GM18909 (cell line): ENCODE measurements around the gene RHEX.
A peak's percentile ranks its signal among the peaks of the same experiment; 100 is the strongest.
"Not testable (repeated sequence)": the region's sequence is repeated elsewhere in the genome, so short reads cannot be mapped to it uniquely, and the experiment has no call there.

Experiments
- ATAC-seq: cut with Tn5 transposase; IDR thresholded peaks from one replicate; pipeline ENCODE4 v1.9.1; 2021; ENCODE audit warnings: mild to moderate bottlenecking; ENCODE audit not compliant: unreplicated experiment, poor library complexity

RHEX gene, protein sequence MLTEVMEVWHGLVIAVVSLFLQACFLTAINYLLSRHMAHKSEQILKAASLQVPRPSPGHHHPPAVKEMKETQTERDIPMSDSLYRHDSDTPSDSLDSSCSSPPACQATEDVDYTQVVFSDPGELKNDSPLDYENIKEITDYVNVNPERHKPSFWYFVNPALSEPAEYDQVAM

DNA sequence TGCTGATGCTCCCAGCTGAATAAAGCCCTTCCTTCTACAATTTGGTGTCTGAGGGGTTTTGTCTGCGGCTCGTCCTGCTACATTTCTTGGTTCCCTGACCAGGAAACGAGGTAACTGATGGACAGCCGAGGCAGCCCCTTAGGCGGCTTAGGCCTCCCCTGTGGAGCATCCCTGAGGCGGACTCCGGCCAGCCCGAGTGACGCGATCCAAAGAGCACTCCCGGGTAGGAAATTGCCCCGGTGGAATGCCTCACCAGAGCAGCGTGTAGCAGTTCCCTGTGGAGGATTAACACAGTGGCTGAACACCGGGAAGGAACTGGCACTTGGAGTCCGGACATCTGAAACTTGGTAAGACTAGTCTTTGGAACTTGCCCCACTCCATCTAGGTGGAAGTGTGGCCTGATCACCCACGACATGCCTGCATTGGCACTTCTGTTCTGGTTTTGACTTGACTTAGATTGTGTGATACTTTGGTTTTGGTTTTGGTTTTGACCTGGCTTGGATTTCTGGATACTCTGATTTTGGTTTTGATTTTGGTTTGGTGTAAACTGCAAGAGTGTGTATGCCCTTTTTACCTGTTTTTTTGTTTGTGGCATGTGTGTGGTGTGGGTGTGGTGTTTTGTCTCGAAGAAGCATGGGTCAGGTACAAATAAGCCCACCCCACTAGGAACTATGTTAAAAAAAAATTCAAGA, at the start of gene RHEX:
Gene RHEX (plus strand): TSS at position 255 of the 692 bp plus-strand sequence. CDS start 44,656 bp downstream, outside the sequence.
- ATAC-seq: not testable (repeated sequence)

DNA sequence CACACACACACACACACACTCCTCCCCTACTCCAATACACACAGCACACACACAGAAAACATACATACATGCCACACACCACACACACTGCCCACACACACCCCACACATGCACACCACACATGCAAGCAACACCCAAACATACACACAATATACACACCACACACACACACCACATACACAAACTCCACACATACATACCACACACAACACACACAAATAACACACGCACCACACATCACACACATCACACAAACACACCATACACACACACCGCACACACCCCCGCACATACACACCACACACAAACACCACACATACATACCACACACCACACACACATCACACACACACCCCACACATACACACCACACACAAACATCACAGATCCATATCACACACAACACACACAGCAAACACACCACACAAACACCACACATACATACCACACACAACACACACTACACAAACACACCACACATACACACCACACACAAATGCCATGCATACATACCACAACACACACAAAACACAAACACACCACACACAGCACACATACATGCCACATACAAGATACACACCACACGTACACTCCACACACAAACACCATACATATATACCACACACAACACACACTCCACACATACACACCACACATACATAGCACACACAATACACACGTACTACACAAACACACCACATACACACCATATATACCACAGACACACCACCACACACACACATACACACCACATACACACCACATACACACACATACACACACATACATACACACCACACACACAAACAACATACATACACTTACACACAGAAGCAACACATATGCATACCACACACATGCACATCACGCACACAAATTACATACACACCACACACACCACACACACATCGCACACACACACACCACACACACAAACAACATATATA, 48.8 kb upstream of the RHEX start:
- ATAC-seq: no peak

DNA sequence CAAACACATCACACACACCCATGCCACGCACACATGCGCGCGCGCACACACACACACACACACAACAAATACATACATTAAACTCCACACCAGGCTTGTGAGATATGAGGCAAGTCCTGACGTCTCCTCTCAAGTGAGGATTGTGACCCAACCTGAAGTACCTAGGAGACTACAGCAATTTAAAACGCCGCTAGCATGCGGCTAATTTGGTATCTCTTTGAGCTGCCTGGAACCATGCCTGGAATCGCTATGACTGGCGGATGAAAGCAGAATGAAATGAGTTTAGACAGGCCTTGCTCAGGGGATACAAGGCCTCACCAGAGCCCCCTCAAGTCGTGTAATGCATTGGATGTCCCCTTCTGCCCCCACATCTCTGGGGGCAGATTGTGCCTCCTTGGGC, 48.1 kb upstream of the RHEX start:
- ATAC-seq: no peak

DNA sequence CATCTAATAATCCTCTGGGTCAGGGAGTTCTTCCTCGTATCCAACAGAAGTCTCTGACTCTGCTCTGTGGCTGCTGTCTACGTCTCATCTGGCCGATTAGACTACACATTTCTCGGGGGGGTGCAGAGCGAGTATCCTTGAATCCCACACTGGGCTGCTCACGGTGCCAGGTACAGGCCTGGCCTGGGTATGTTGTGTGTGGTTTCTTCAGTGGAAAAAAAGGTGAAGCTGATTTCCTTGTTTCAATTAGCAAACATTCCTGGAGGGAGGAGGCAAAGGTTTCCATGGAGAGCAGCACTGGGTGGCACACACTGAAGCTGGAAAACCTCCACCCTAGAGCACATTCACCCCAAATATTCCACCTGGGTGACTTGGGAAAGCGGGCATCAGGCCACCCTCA, 47.7 kb upstream of the RHEX start:
- no peak for ATAC-seq

DNA sequence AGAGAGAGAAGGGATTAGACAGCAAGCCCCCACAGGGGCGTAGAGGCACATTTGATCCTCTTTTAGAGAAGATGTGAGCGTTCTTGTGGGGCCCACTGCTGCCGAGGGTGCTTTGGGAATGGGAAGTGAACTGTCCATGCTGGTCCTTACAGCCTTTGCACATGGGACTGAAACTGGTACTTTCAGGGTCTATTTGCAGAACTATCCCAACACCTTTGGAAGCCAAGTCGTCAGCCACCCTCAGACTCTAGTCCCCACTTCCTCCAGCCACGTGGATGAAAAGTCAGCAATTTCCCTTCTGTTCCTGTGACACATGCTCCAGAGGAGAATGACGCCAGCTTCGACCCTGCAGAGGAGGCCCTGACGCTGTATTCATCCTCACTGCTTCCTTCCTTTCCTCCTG, 47.2 kb upstream of the RHEX start:
- ATAC-seq: no peak

DNA sequence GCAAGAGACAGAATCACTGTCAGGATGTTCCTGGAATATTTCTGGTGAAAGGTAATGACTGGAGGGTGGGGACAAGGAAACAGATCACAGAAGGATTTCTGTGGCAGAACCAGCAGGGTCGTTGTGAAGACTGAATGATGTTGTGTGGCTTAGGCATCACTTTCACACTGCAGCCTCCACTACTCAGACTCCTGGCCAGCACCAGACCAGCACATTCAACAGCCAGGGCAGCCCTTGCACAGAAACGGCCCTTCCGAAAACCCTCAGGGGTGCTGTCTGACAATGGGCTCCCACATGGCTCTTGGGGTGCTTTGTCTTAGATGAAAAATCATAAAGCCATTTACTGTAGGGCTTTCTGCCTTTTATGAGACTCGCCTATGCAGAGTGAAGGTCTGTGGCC, 46.0 kb upstream of the RHEX start:
- ATAC-seq: no peak

DNA sequence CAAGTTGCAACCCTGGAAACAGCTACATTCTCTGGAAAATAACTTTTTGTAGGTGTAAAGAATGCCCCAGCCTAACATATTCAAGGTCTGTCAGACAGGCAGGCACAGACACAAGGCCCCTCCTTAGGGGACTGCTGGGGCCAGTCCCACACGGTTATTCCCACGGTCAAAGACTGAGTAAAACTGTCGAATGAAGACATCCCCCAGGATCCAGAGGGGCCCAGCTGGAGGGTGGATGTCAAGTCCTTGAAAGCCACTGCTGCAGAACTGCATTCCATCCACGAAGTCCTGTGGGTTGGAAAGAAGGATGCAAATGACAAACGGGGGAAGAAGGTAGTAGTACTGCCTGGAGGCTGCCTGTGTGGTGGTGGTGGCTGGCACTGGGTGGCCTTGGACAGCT, 42.9 kb upstream of the RHEX start:
- no peak for ATAC-seq

DNA sequence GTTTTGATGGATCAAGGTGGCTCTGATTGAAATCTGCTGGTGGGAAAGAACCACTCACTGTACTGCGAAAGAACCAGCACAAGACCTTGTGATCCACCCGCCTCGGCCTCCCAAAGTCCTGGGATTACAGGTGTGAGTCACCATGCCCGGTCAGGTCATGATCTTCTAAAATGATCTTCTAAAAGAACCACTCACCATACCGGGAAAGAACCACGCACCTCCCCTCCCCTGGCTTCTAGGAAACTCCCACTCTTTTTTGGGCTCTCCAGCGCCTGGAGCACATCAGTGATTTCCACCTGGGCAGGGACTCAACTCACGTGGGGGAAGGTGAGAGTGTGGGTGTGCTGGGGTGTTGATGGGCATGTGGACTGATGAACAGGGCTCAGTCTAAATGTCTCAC, 41.9 kb upstream of the RHEX start:
- ATAC-seq: no peak

DNA sequence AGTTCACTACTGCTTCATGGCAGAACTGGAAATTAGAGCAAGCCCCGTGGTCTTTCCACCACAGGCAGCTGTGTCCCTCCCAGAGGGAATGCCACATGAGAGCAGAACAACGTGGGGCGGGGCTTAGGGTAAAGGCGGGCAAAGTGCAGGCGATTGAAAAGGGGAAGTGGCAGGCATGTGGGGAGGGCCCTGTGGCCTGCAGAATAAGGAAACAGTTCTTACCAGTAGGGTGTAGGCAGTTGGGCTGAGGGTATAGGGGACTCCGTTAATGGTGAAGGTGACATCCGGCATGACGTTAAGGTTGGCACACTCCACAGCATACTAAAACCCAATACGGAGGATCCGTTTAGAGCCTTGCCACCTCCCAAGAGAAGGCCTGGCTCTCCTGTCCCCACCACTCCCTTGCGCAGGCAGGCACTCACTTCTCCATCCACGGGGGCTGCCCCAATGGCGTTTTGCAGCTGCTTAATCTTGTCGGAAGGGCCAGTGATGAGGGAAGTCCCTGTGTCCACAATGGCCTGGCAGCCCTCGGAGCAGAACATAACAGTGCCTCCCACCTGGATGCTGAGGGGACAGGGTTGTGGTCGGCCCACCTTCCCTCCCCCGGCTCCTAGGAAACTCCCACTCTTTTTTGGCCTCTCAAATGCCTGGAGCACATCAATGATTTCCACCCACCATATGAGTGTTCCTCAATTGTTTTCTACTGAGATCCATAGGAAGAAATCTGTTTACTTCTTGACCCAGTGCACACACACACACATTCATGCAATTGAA, 40.7 kb upstream of the RHEX start:
- ATAC-seq: peak; percentile 96

DNA sequence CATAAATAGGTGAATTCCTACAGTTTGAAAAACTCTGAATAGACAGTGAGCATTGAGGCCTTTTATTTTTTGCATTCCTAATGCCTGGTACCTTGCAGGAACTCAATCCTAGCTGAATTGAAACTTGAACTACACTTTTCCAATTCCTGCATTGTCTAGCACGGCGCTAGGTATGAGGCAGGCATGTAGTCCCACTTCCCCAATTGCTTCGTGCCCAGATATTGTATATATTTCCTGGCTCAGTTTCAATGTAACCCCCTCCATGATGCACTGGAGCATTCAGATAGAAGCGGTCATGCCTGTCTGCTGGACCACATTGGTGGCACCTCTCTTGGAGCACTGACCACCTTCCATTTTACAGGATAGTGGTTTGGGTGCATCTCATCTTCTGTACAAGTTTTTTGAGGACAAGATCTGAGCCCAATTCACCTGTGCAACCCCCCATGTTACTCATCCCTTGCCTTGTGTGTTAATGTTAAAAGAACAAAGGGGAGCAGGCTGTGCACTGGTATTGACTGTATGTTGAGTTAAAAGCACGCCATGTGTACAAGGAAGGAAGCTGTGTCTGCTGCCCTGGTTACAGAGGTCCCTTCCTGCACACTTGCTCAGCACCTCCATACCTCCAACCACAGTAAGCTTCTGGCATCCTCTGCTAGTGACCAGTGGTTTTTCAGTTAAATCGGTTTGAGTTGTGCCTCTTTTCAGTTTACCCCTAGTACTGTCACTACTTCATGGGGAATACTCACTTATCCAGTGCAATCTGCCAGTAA, 39.8 kb upstream of the RHEX start:
- ATAC-seq: no peak

DNA sequence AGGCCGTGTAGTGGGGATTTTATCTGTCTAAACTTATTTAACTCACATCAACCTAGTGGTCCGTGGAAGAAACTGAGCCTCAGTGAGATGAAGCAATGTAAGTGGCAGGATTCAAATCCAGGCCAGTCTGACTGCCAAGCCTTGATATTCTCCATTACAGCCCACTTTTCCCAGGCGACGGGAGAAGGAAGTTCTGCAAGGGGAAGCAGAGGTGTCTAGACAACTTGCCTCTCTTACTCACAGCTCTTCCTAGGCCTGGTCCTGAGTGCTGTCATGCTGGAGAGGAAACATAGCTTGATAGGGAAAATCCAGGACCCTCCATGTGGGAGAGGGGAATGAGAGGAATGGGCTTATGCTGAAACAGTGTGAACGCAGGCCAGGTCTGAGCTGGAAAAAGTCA, 38.4 kb upstream of the RHEX start:
- no peak for ATAC-seq

DNA sequence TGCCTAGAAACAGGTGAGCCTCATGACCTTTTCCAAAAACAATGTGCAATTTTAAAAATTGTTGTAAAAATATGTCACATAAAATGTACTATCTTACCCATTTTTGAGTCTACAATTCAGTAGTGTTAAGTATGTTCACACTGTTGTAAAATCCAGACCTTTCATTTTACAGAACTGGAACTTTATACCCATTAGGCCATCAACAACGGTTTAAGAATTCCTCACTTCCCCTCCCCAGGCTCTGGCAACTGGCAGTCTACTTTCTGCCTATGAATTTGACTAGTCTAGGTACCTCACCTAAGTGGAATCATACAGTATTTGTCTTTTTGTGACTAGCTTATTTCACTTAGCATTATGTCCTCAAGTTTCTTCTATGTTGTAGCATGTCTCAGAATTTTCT, 37.9 kb upstream of the RHEX start:
- no peak for ATAC-seq

DNA sequence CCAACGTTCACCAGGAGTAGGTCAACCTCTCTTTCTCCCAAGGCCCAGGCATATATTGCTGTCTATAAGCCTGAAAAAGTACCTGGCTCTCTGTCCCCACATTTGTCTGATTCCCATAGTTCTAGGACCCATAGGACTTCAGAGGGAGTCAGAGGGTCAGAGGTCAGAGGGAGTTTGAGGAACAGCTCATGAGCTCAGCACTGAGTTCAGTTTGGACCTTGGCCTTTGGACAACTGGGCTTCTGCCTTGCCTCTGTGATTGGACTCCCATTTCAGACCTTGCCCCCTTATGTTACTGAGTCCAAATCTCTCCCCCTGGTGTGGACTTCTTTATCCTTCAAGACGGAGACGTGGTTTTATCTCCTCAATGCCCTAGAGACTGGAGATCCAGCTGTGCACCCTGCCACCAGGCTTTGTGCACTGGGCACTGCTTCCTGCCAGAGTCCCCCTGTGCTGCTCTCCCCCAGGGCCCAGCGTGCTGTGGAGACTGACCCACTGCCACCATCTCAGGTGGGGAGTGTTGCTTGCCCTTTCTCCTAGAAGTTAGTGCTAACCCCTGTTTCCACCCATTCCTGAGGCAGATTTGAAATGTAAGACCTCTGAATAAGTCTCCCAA, 32.5 kb upstream of the RHEX start:
- ATAC-seq: no peak

DNA sequence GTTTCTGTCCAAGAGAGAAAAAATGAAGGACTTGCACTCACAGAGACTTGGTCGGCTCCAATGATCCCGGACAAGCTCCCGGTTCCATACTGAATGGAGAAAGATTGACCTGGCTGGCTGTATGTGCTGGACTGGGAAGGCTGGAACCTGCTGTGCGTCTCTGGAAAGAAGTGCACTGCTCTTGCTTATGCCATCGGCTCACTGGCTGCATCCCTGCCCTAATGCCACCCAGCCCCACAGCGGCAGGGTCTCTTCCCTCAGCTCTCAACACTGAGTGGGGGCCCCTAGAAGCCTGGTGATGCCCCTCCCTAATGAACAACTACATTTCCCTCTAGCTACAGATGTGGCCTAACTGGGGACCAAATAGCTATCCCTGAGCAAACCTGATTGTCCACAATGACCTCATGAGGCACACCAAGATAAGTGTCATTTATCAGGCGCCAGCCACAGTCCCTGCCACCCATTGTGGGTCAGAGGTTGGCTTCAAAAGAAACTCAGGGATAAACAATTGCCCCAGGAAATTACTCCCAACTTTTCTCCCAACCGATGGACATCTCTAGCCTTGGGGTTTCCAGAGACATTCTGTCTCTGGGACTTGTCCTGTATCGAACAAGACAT, 31.9 kb upstream of the RHEX start:
- no peak for ATAC-seq

DNA sequence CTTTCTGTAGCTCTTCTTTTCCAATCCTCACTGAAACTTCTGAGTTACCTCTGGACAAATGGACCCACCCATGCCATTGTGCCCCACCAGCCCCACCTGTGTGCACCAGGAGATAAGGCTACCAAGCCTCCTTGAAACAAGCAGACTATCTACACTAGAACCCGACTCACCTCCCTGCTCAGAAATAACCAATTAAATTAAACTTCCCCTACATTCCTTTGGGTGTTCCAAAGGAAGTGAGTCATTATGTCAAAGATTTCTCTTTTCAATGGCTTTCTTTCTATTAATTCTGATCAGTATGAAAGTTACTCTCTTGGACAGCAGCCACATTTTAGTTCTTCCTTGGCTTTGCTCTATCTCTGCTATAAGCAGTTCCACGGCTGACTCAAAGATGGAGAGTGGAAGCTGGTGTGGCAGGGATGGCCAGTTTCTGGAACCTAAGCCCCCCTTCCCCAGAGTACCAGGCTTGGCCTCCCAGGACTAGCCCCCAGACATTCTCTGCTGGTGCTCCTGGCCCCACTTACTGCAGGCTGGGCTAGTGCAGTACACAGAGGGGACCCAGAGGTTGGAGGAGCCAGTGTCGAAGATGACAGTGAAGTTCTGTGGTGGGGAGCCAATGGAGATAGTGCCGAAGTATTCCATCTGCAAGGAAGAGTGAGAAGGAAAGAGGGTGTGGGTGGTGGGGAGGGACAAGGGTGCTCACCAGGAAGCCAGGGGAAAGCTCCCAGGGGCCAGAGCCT, 31.2 kb upstream of the RHEX start:
- no peak for ATAC-seq

DNA sequence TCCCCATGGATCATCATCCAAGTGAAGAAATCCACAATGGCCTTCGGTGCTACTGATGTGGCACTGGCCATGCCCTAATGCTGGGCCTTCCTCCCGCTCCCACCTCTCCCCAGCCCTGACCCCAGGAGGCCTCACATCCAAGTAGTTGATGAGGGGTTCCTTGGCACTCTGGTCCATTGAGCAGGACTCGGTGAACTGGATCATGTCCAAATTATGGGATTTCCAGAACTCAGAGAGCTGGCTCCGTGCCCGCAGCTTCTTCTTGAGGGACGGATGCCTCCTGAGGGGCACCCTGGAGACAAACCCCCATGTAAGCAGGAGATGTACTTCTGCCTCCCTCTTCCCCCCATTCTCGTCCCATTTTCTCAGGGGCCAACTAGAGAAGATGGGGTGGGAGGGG, 30.2 kb upstream of the RHEX start:
- no peak for ATAC-seq

DNA sequence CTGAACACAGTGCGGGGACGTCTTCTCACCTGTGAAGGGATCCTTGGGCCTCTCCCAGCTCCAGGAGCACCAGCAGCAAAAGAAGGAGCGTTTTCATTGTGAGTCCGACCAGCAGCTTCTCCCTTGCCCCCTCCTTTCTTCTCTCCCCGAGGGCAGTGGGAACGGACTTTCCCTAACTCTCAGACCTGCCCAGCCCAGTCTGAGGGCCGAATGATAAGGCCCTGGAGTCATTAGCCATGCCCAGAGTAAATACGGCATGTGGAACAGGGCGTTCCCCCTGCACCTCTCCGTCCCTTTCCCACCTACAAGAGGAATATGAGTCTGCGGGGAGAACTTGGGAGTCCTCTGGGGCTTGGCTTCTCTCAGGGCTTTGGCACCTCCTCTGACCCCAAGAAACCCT, 29.3 kb upstream of the RHEX start, which contains the start of gene CTSE:
Gene CTSE (minus strand): TSS at position 201 of the 400 bp plus-strand sequence. CDS start 104 bp downstream, at position 97.
- ATAC-seq: no peak

DNA sequence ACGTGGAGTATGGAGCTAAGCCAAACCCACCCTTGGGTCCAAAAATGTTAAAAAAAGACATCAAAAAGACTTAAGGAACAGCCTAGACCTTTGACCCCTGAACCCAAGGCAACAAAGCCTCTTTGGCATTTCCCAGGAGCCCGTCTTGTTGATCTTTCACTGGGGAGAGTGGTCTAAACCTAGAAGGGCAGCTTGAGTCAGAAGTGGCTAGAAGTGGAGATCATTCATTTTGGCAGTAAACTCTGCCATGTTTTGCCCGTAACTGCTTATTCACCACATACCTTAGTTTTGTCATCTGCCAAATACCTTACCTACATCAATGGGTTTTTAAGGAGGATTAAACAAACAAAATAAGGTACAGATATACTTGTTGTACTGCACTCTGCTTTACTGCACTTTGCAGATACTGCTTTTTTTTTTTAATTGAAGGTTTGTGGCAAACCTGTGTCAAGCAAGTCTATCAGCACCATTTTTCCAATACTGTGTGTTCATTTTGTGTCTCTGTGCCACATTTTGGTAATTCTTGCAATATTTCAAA, 27.6 kb upstream of the RHEX start:
- ATAC-seq: no peak
